SK-N-SH (cell line): ENCODE data around the gene CD28.

ENCODE experiments used
- CHD2 ChIP-seq: fragments of 150-350 bp; IDR thresholded peaks from 2 replicates; pipeline ENCODE4 v1.6.1; 2018; ENCODE audit warnings: low read length; ENCODE audit not compliant: partially characterized antibody
- EP300 ChIP-seq, 2 experiments: IDR thresholded peaks; 2 replicates each; pipeline versions ENCODE4 v1.4.0 to v1.6.1; 2012; ENCODE audit warnings: borderline replicate concordance in 1 of 2, low read depth in 1 of 2, low read length in 1 of 2
- EZH2phosphoT487 ChIP-seq: fragments of 200-600 bp; sonication (generic); IDR thresholded peaks from 2 replicates; pipeline ENCODE4 v1.6.1; 2017; ENCODE audit warnings: low read depth, mixed run types, mild to moderate bottlenecking, antibody characterized with exemption, moderate library complexity, borderline replicate concordance
- FOXM1 ChIP-seq: IDR thresholded peaks from 2 replicates; pipeline ENCODE4 v1.4.0; 2012; ENCODE audit warnings: low read depth, mild to moderate bottlenecking
- RAD21 ChIP-seq: IDR thresholded peaks from 2 replicates; pipeline ENCODE4 v1.6.1; 2012; ENCODE audit warnings: mild to moderate bottlenecking, low read length
- SIN3A ChIP-seq: IDR thresholded peaks from 2 replicates; pipeline ENCODE4 v1.6.1; 2012; ENCODE audit warnings: low read depth, mild to moderate bottlenecking, low read length, moderate library complexity, borderline replicate concordance
- TCF12 ChIP-seq: IDR thresholded peaks from 2 replicates; pipeline ENCODE4 v1.4.0; 2012
- TF ChIP-seq, protein P1 (sequence below): fragments of 200-600 bp; sonication (generic); IDR thresholded peaks from 2 replicates; pipeline ENCODE4 v1.6.1; 2017; ENCODE audit warnings: antibody characterized with exemption, mild to moderate bottlenecking, moderate library complexity
- TF ChIP-seq, protein P2 (sequence below): IDR thresholded peaks from 2 replicates; pipeline ENCODE4 v1.6.1; 2012; ENCODE audit warnings: mild to moderate bottlenecking, low read depth, low read length, moderate library complexity
- TF ChIP-seq, protein P3 (sequence below): IDR thresholded peaks from 2 replicates; pipeline ENCODE4 v1.4.0; 2012; ENCODE audit warnings: low read depth, borderline replicate concordance
- TF ChIP-seq, protein P4 (sequence below): fragments of 150-350 bp; IDR thresholded peaks from 2 replicates; pipeline ENCODE4 v1.6.1; 2017; ENCODE audit warnings: antibody characterized with exemption, low read length, low read depth, borderline replicate concordance
- TF ChIP-seq, protein P5 (sequence below): IDR thresholded peaks from 2 replicates; pipeline ENCODE4 v1.4.0; 2012; ENCODE audit warnings: low read depth

DNA sequence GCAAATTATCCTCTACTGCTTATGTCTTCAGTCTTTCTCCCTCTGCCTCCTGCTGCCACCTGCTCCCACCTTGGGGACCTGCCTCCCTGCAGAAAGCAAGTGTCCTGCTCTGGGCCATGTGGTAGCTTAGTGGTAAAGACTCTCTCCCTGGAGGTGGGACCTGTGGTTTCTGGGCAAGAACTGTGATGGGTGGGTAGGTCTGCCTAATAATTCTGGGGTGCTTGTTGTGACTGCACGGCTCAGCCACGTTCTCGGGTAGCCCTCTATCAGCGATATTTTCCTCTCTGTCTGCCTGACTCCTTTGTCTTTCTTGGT, 16.4 kb upstream of the CD28 start:
- TF ChIP-seq, protein P1, sequence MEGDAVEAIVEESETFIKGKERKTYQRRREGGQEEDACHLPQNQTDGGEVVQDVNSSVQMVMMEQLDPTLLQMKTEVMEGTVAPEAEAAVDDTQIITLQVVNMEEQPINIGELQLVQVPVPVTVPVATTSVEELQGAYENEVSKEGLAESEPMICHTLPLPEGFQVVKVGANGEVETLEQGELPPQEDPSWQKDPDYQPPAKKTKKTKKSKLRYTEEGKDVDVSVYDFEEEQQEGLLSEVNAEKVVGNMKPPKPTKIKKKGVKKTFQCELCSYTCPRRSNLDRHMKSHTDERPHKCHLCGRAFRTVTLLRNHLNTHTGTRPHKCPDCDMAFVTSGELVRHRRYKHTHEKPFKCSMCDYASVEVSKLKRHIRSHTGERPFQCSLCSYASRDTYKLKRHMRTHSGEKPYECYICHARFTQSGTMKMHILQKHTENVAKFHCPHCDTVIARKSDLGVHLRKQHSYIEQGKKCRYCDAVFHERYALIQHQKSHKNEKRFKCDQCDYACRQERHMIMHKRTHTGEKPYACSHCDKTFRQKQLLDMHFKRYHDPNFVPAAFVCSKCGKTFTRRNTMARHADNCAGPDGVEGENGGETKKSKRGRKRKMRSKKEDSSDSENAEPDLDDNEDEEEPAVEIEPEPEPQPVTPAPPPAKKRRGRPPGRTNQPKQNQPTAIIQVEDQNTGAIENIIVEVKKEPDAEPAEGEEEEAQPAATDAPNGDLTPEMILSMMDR, result no peak
- TF ChIP-seq, protein P2, sequence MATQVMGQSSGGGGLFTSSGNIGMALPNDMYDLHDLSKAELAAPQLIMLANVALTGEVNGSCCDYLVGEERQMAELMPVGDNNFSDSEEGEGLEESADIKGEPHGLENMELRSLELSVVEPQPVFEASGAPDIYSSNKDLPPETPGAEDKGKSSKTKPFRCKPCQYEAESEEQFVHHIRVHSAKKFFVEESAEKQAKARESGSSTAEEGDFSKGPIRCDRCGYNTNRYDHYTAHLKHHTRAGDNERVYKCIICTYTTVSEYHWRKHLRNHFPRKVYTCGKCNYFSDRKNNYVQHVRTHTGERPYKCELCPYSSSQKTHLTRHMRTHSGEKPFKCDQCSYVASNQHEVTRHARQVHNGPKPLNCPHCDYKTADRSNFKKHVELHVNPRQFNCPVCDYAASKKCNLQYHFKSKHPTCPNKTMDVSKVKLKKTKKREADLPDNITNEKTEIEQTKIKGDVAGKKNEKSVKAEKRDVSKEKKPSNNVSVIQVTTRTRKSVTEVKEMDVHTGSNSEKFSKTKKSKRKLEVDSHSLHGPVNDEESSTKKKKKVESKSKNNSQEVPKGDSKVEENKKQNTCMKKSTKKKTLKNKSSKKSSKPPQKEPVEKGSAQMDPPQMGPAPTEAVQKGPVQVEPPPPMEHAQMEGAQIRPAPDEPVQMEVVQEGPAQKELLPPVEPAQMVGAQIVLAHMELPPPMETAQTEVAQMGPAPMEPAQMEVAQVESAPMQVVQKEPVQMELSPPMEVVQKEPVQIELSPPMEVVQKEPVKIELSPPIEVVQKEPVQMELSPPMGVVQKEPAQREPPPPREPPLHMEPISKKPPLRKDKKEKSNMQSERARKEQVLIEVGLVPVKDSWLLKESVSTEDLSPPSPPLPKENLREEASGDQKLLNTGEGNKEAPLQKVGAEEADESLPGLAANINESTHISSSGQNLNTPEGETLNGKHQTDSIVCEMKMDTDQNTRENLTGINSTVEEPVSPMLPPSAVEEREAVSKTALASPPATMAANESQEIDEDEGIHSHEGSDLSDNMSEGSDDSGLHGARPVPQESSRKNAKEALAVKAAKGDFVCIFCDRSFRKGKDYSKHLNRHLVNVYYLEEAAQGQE, result no peak
- TF ChIP-seq EP300 (IDR thresholded peaks at IDR 0.05; ENCODE audit: borderline replicate concordance in 1 of 2, low read depth in 1 of 2, low read length in 1 of 2) (no peak), FOXM1 (no peak), EZH2phosphoT487 (no peak), SIN3A (no peak), TCF12 (no peak), CHD2 (no peak), RAD21 (no peak)
- TF ChIP-seq, protein P3, sequence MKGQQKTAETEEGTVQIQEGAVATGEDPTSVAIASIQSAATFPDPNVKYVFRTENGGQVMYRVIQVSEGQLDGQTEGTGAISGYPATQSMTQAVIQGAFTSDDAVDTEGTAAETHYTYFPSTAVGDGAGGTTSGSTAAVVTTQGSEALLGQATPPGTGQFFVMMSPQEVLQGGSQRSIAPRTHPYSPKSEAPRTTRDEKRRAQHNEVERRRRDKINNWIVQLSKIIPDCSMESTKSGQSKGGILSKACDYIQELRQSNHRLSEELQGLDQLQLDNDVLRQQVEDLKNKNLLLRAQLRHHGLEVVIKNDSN, result no peak
- TF ChIP-seq, protein P4, sequence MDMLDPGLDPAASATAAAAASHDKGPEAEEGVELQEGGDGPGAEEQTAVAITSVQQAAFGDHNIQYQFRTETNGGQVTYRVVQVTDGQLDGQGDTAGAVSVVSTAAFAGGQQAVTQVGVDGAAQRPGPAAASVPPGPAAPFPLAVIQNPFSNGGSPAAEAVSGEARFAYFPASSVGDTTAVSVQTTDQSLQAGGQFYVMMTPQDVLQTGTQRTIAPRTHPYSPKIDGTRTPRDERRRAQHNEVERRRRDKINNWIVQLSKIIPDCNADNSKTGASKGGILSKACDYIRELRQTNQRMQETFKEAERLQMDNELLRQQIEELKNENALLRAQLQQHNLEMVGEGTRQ, result no peak
- TF ChIP-seq, protein P5, sequence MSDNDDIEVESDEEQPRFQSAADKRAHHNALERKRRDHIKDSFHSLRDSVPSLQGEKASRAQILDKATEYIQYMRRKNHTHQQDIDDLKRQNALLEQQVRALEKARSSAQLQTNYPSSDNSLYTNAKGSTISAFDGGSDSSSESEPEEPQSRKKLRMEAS, result no peak
